Skeletal muscle tissue (tissue), 4 donors: ENCODE data around the gene FEZ2. TPM values are rescaled to one million over a fixed set of nuclear protein-coding genes. Genes with fewer than 3 reads are reported as not detected.
A peak's percentile ranks its signal among the peaks of the same experiment; 100 is the strongest.

Experiments
- H3K27ac ChIP-seq: one replicate; pipeline ENCODE4 v1.7.0; 2013; ENCODE audit warnings: mild to moderate bottlenecking, low read depth, low read length, inconsistent platforms
- H3K27me3 ChIP-seq, 3 donors: one replicate each; pipeline ENCODE4 v1.7.0; 2013; ENCODE audit warnings: low read length in 3 of 3; ENCODE audit not compliant: control insufficient read depth in 3 of 3, insufficient read depth in 3 of 3
- H3K36me3 ChIP-seq, 3 donors: one replicate each; pipeline ENCODE4 v1.7.0; 2013; ENCODE audit warnings: low read length in 3 of 3; ENCODE audit not compliant: control insufficient read depth in 3 of 3, insufficient read depth in 3 of 3
- H3K4me1 ChIP-seq, 3 donors: one replicate each; pipeline ENCODE4 v1.7.0; 2013; ENCODE audit warnings: low read length in 3 of 3, mild to moderate bottlenecking in 3 of 3; ENCODE audit not compliant: control insufficient read depth in 3 of 3, insufficient read depth in 3 of 3
- H3K4me3 ChIP-seq, 3 donors: one replicate each; pipeline ENCODE4 v1.7.0; 2013; ENCODE audit warnings: low read length in 3 of 3
- H3K9ac ChIP-seq, 3 donors: one replicate each; pipeline ENCODE4 v1.7.0; 2013; ENCODE audit warnings: low read length in 3 of 3, mild to moderate bottlenecking in 3 of 3, moderate library complexity in 2 of 3, low read depth in 1 of 3
- H3K9me3 ChIP-seq, 3 donors: one replicate each; pipeline ENCODE4 v1.7.0; 2013; ENCODE audit warnings: low read length in 3 of 3; ENCODE audit not compliant: control insufficient read depth in 3 of 3
- total RNA-seq: library from RNA; depleted of rRNA; stranded (reverse); fragments of >200 nt; gene quantifications from one replicate; pipeline ENCODE4 v1.2.3, GENCODE V29; 2014
- donor health status: Osteomylitis.

FEZ2 gene
- total RNA-seq, 1 donor from 2014 or later, result 61.6 TPM

GRCh38 chr2:36528274-36528673 is 69.7 kb downstream of the FEZ2 start:
- Histone ChIP-seq H3K36me3 (peaks cover 4 to 25% (median 20%) of the 10 kb centered on the region in 3 donors), H3K9ac (no peak overlapping the region), H3K27me3 (no peaks in the 10 kb centered on the region), H3K4me3 (no peak overlapping the region), H3K4me1 (peaks cover 8 to 29% (median 23%) of the 10 kb centered on the region in 3 donors), H3K9me3 (no peaks in the 10 kb centered on the region), H3K27ac (no peak overlapping the region)

DNA sequence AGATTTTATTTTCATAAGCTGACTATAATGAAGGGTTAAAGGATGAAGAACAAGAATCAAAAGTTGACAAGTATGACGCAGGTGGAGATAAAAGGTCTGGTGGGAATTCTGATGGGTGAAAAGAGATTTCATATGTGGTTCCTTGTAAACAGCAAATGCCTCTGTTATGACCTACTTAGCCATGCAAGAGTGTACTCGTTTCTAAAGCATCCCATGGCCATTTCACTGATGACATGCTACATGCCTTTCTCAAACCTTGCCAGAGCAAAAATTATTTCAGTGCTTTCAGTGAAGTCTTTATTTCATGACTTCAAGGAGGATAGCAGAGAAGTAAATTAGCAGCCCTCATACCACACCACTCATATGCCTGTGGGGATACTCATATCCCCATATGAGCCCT is 71.7 kb downstream of the FEZ2 start:
- Histone ChIP-seq H3K27ac (no peak overlapping the region), H3K36me3 (peaks cover 12 to 29% (median 25%) of the 10 kb centered on the region in 3 donors), H3K4me1 (peaks cover 8 to 29% (median 23%) of the 10 kb centered on the region in 3 donors), H3K9ac (no peak overlapping the region), H3K9me3 (no peaks in the 10 kb centered on the region), H3K4me3 (no peak overlapping the region), H3K27me3 (no peaks in the 10 kb centered on the region)

- peaks cover under 1 to 23% (median 17%) of the 10 kb centered on the region in 3 donors for H3K4me1 ChIP-seq
- H3K9me3 ChIP-seq, result no peaks in the 10 kb centered on the region
- no peak overlapping the region for H3K27ac ChIP-seq
- H3K9ac ChIP-seq, result no peak overlapping the region
- H3K36me3 ChIP-seq, result peaks cover 17 to 39% (median 35%) of the 10 kb centered on the region in 3 donors
- H3K27me3 ChIP-seq, result no peaks in the 10 kb centered on the region
- H3K4me3 ChIP-seq, result no peak overlapping the region
These were observed 72.7 kb downstream of the FEZ2 start for GRCh38 chr2:36525245-36525644.

GRCh38 chr2:36523153-36523552 is 74.8 kb downstream of the FEZ2 start:
- H3K9ac ChIP-seq, result no peak overlapping the region
- H3K36me3 ChIP-seq, result peaks cover 32 to 54% (median 49%) of the 10 kb centered on the region in 3 donors
- H3K4me3 ChIP-seq, result no peak overlapping the region
- H3K9me3 ChIP-seq, result no peaks in the 10 kb centered on the region
- no peaks in the 10 kb centered on the region for H3K27me3 ChIP-seq
- no peak overlapping the region for H3K27ac ChIP-seq
- H3K4me1 ChIP-seq, result peaks cover 0 to 6% (median 6%) of the 10 kb centered on the region in 3 donors

DNA sequence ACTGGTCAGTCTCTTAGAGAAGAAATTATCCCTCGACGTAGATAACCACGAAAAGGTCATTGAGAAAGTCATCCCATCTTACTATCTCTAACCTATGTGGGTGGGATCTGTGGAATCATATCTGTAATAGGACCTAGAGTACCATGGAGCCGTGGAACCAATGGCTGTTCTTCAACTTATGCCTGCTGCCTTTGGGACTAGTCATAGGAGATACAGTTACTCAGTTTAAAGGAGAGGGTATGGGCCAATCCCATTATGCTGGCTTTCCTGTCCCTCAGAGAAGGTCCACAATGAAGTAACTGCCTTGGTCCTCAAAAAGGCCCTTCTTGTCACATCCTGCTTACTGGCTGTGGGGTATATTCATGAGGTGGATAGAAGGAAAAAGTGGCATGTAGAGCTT is 77.5 kb downstream of the FEZ2 start:
- Histone ChIP-seq H3K27me3 (no peaks in the 10 kb centered on the region), H3K4me1 (peaks cover 0 to 4% (median 3%) of the 10 kb centered on the region in 3 donors), H3K9me3 (no peaks in the 10 kb centered on the region), H3K4me3 (no peak overlapping the region), H3K9ac (no peak overlapping the region), H3K27ac (no peak overlapping the region), H3K36me3 (peaks cover 50 to 69% (median 64%) of the 10 kb centered on the region in 3 donors)

DNA sequence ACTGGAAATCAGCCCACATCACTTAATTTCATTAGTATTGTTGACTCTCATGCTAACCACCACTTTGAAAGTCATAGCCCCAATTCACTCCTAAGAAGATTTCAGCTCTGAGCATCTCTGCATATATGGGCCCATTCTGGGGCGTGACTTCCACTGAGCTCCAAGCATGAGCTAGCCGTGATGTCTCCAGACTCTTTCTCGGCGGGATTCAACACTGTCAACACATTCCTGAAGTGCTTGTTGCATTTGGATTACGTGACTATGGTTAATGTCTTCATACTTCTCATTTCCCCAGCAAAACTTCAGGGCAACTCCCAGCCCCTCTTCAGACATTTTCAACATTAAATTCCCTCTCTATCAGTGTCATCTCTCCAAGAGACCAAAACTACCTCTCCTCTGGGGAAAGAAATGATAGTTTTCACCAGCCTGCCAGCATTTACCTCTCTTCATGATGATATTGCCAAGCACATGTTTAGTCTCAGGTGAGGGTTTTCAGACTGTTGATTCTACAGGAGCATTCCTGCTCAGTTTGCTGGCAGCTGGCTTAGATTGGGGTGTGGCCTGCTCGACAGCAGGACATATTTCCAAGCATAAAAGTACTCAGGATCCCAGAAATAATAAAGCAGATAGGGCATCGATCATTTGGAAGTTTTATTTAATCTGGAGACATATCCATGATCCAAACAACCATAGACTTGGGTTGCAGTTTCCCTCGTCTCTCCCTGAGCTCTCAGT is 81.7 kb downstream of the FEZ2 start:
- Histone ChIP-seq H3K4me1 (no peaks in the 10 kb centered on the region), H3K9me3 (no peaks in the 10 kb centered on the region), H3K4me3 (no peak overlapping the region), H3K27ac (no peak overlapping the region), H3K36me3 (peaks cover 62 to 85% (median 83%) of the 10 kb centered on the region in 3 donors), H3K27me3 (no peaks in the 10 kb centered on the region), H3K9ac (no peak overlapping the region)

- H3K27ac ChIP-seq, result no peak overlapping the region
- no peaks in the 10 kb centered on the region for H3K9me3 ChIP-seq
- H3K36me3 ChIP-seq, result peaks cover 63 to 82% (median 77%) of the 10 kb centered on the region in 3 donors
- H3K4me3 ChIP-seq, result no peak overlapping the region
- no peaks in the 10 kb centered on the region for H3K27me3 ChIP-seq
- no peak overlapping the region for H3K9ac ChIP-seq
- H3K4me1 ChIP-seq, result no peaks in the 10 kb centered on the region
These were observed 82.4 kb downstream of the FEZ2 start for GRCh38 chr2:36515538-36515937.

DNA sequence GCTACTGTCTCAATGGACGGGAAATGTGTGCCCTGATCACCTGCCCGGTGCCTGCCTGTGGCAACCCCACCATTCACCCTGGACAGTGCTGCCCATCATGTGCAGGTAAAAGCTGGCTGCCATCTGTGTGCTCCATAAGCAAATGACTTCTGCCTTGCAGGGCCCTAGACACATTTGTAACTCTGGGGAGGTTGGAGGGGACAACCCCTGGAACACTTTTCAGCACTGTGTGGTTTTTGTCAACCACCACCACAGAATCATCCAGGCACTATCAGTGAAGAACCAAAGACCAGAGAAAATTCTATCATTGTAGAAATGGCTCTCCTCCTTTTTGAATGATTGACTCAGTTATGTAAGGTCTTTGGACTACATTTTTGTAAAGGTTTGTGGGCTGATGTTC is 84.3 kb downstream of the FEZ2 start:
- Histone ChIP-seq H3K27ac (peak overlapping the region; percentile 1), H3K9me3 (no peaks in the 10 kb centered on the region), H3K4me3 (no peak overlapping the region), H3K4me1 (peaks cover 0 to 6% (median 0%) of the 10 kb centered on the region in 3 donors), H3K9ac (no peak overlapping the region), H3K27me3 (no peaks in the 10 kb centered on the region), H3K36me3 (peaks cover 48 to 86% (median 64%) of the 10 kb centered on the region in 3 donors)

GRCh38 chr2:36512705-36513104 is 85.3 kb downstream of the FEZ2 start:
- Histone ChIP-seq H3K27ac (no peak overlapping the region), H3K9me3 (no peaks in the 10 kb centered on the region), H3K4me1 (peaks cover 0 to 6% (median 0%) of the 10 kb centered on the region in 3 donors), H3K36me3 (peaks cover 44 to 85% (median 59%) of the 10 kb centered on the region in 3 donors), H3K9ac (no peak overlapping the region), H3K4me3 (no peak overlapping the region), H3K27me3 (no peaks in the 10 kb centered on the region)

DNA sequence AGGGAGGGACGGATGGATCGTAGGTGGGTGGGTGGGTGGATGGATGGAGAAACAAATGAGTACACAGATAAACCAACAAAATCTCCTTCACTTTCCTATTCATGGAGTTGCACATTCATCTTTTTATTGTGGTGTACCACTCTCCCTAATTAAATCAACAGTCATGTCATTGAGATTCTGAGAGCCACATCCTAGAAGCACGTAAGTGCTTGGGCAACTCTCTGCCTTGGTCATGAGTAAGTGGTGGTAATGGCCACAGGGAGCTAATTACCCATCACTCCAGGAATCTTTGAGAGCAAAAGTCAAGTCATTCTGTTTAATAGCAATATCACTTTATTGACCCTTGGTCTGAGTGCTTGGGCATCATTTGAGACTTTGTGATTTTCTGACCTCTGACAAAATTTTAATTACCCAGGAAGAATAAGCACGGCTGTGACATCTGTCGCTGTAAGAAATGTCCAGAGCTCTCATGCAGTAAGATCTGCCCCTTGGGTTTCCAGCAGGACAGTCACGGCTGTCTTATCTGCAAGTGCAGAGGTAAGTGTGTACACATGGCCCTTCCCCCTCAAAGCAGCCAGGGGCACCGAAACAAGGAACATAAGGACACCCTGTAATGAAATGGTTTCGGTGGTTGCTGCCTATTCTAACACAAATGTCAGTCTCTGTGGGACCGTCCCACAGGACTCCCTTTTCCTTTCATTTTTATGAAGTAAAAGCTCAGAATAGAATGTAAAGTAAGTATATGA is 85.9 kb downstream of the FEZ2 start:
- Histone ChIP-seq H3K9ac (no peak overlapping the region), H3K27ac (no peak overlapping the region), H3K9me3 (no peaks in the 10 kb centered on the region), H3K4me1 (peaks cover 0 to 6% (median 0%) of the 10 kb centered on the region in 3 donors), H3K27me3 (no peaks in the 10 kb centered on the region), H3K4me3 (no peak overlapping the region), H3K36me3 (peaks cover 39 to 79% (median 53%) of the 10 kb centered on the region in 3 donors)
